Mucosa of rectum (tissue), 2 donors: ENCODE data around the gene CDC20B.
"Not testable (repeated sequence)": the region's sequence is repeated elsewhere in the genome, so short reads cannot be mapped to it uniquely, and the experiment has no call there.

ENCODE experiments used
- H3K27ac ChIP-seq, 2 donors: one replicate each; pipeline ENCODE4 v1.7.0; 2013; ENCODE audit warnings: inconsistent platforms in 2 of 2, low read depth in 2 of 2, low read length in 2 of 2
- H3K27me3 ChIP-seq, 2 donors: one replicate each; pipeline ENCODE4 v1.7.0; 2013; ENCODE audit warnings: low read length in 2 of 2; ENCODE audit not compliant: control insufficient read depth in 2 of 2, insufficient read depth in 2 of 2
- H3K36me3 ChIP-seq, 2 donors: one replicate each; pipeline ENCODE4 v1.7.0; 2013; ENCODE audit warnings: low read length in 2 of 2; ENCODE audit not compliant: control insufficient read depth in 2 of 2, insufficient read depth in 2 of 2
- H3K4me1 ChIP-seq, 2 donors: one replicate each; pipeline ENCODE4 v1.7.0; 2013; ENCODE audit warnings: low read length in 2 of 2, mild to moderate bottlenecking in 1 of 2; ENCODE audit not compliant: control insufficient read depth in 2 of 2, insufficient read depth in 2 of 2
- H3K4me3 ChIP-seq, 2 donors: one replicate each; pipeline ENCODE4 v1.7.0; 2013; ENCODE audit warnings: low read length in 2 of 2
- H3K9ac ChIP-seq, 2 donors: one replicate each; pipeline ENCODE4 v1.7.0; 2013; ENCODE audit warnings: low read length in 2 of 2, low read depth in 1 of 2, mild to moderate bottlenecking in 1 of 2
- H3K9me3 ChIP-seq, 2 donors: one replicate each; pipeline ENCODE4 v1.7.0; 2013; ENCODE audit warnings: low read length in 2 of 2; ENCODE audit not compliant: control insufficient read depth in 2 of 2
- donor health status: healthy.
- donor health status: Normal muscosa, but diverticular disease.

Gene CDC20B

GRCh38 chr5:55141945-55142690 lies 30.9 kb downstream of the CDC20B start:
- Histone ChIP-seq H3K27ac (no peak overlapping the region), H3K9ac (no peak overlapping the region), H3K4me1 (peaks cover 0 to 2% of the 10 kb centered on the region in 2 donors), H3K36me3 (no peaks in the 10 kb centered on the region), H3K9me3 (no peaks in the 10 kb centered on the region), H3K4me3 (no peak overlapping the region), H3K27me3 (peaks cover 0 to 7% of the 10 kb centered on the region in 2 donors)

GRCh38 chr5:55140908-55141665 lies 31.9 kb downstream of the CDC20B start:
- no peak overlapping the region for H3K27ac ChIP-seq
- peaks cover 0 to 7% of the 10 kb centered on the region in 2 donors for H3K27me3 ChIP-seq
- no peaks in the 10 kb centered on the region for H3K36me3 ChIP-seq
- H3K9me3 ChIP-seq = no peaks in the 10 kb centered on the region
- no peaks in the 10 kb centered on the region for H3K4me1 ChIP-seq
- no peak overlapping the region for H3K4me3 ChIP-seq
- no peak overlapping the region for H3K9ac ChIP-seq

- Histone ChIP-seq H3K27ac (no peak overlapping the region), H3K36me3 (no peaks in the 10 kb centered on the region), H3K27me3 (peaks cover 3 to 6% of the 10 kb centered on the region in 2 donors), H3K4me1 (no peaks in the 10 kb centered on the region), H3K9ac (no peak overlapping the region), H3K9me3 (no peaks in the 10 kb centered on the region), H3K4me3 (no peak overlapping the region)
Observed at GRCh38 chr5:55136521-55136920, 36.5 kb downstream of the CDC20B start.

GRCh38 chr5:55134053-55134722 lies 38.8 kb downstream of the CDC20B start:
- H3K4me3 ChIP-seq = no peak overlapping the region
- peaks cover 0 to 3% of the 10 kb centered on the region in 2 donors for H3K27me3 ChIP-seq
- no peaks in the 10 kb centered on the region for H3K9me3 ChIP-seq
- no peak overlapping the region for H3K9ac ChIP-seq
- H3K36me3 ChIP-seq = no peaks in the 10 kb centered on the region
- no peak overlapping the region for H3K27ac ChIP-seq
- no peaks in the 10 kb centered on the region for H3K4me1 ChIP-seq

- H3K4me3 ChIP-seq = no peak overlapping the region
- no peak overlapping the region for H3K9ac ChIP-seq
- H3K27me3 ChIP-seq = no peaks in the 10 kb centered on the region
- H3K36me3 ChIP-seq = no peaks in the 10 kb centered on the region
- H3K9me3 ChIP-seq = no peaks in the 10 kb centered on the region
- no peak overlapping the region for H3K27ac ChIP-seq
- no peaks in the 10 kb centered on the region for H3K4me1 ChIP-seq
Observed at GRCh38 chr5:55123365-55123764, 49.6 kb downstream of the CDC20B start.

GRCh38 chr5:55114061-55114460 lies 58.9 kb downstream of the CDC20B start:
- no peak overlapping the region for H3K27ac ChIP-seq
- H3K9ac ChIP-seq = no peak overlapping the region
- H3K27me3 ChIP-seq = no peaks in the 10 kb centered on the region
- no peaks in the 10 kb centered on the region for H3K36me3 ChIP-seq
- H3K9me3 ChIP-seq = no peaks in the 10 kb centered on the region
- H3K4me3 ChIP-seq = no peak overlapping the region
- H3K4me1 ChIP-seq = no peaks in the 10 kb centered on the region

DNA sequence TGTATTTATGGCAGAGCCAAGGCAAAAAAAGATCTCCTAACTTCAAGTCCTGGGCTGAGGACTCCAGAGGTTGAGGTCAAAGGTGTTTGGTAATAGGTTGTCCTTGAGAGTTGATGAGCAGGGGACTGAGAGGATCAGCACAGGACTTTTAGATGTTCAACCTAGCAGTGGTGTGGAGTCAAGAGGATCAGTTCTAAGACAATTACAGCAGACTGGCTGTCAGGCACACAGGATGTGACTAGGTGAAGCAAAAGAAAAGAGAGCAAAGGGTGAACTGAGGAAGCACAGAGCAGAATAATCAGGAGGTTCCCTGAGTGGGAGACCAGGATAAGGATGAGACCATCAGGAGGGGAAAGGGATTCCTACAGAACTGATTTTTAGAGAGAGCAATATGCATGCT lies 59.6 kb downstream of the CDC20B start:
- Histone ChIP-seq H3K36me3 (no peaks in the 10 kb centered on the region), H3K4me3 (no peak overlapping the region), H3K4me1 (no peaks in the 10 kb centered on the region), H3K27me3 (no peaks in the 10 kb centered on the region), H3K9ac (no peak overlapping the region), H3K27ac (no peak overlapping the region), H3K9me3 (no peaks in the 10 kb centered on the region)

- H3K27me3 ChIP-seq = no peaks in the 10 kb centered on the region
- no peaks in the 10 kb centered on the region for H3K36me3 ChIP-seq
- no peak overlapping the region for H3K9ac ChIP-seq
- H3K9me3 ChIP-seq = no peaks in the 10 kb centered on the region
- no peak overlapping the region for H3K27ac ChIP-seq
- H3K4me1 ChIP-seq = no peaks in the 10 kb centered on the region
- no peak overlapping the region for H3K4me3 ChIP-seq
Observed at GRCh38 chr5:55110217-55110616, 62.8 kb downstream of the CDC20B start.

- no peaks in the 10 kb centered on the region for H3K27me3 ChIP-seq
- H3K4me1 ChIP-seq = no peaks in the 10 kb centered on the region
- no peak overlapping the region for H3K27ac ChIP-seq
- H3K36me3 ChIP-seq = no peaks in the 10 kb centered on the region
- no peaks in the 10 kb centered on the region for H3K9me3 ChIP-seq
- no peak overlapping the region for H3K4me3 ChIP-seq
- H3K9ac ChIP-seq = no peak overlapping the region
Observed at GRCh38 chr5:55108661-55109060, 64.3 kb downstream of the CDC20B start.

GRCh38 chr5:55105976-55106375 lies 67.0 kb downstream of the CDC20B start:
- H3K36me3 ChIP-seq, H3K4me1 ChIP-seq, H3K27ac ChIP-seq, H3K9ac ChIP-seq, H3K27me3 ChIP-seq, H3K9me3 ChIP-seq, H3K4me3 ChIP-seq: not testable (repeated sequence)
